GM11168 (cell line): ENCODE data around the gene CDK15.
"Not testable (repeated sequence)": the region's sequence is repeated elsewhere in the genome, so short reads cannot be mapped to it uniquely, and the experiment has no call there.

Experiments
- in situ Hi-C: fragments of 300-500 bp; cut with MboI; formaldehyde crosslinking; loops from one replicate; pipeline ENCODE4 v1.12.0; 2022; ENCODE audit warnings: low sequenced_read_pairs; ENCODE audit not compliant: unreplicated experiment

CDK15 gene

DNA sequence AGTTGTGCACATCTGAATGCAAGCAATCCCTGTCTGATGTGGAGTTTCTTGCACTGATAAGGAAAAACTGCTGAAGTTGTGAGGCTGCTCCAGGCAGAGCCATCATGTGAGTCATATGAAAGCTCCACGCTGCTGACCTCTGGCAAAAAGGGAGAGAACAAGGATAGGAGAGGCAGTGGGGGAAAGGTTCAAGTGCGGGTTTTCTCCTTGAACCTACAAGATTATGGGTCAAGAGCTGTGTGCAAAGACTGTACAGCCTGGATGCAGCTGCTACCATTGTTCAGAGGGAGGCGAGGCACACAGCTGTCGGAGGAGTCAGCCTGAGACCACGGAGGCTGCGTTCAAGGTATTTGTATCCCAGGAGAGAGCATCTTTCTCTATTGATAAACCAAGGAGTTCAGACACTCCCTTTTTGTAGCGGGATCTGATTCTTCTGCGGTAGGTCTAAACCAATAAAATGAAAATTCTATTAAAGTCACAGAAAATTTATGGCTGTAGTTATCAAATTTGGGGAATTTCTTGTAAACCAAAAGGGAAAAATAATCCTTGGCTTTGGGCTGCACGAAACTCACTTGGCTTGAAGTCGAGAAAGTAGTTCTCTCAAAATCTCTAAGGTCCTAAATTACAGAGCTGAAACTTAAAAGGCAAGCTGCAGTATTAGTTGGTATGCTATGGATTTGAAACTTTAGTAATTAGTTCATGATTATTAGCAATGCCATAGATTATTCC, at the start of gene CDK15:
Gene CDK15 (plus strand): TSS at position 96 of the 729 bp plus-strand sequence. CDS start 128 bp downstream, at position 224.
- in situ Hi-C loops = no loop called here

- in situ Hi-C loops = no loop called here
Measured at GRCh38 chr2:201758234-201758633, 48.1 kb upstream of the CDK15 start.

DNA sequence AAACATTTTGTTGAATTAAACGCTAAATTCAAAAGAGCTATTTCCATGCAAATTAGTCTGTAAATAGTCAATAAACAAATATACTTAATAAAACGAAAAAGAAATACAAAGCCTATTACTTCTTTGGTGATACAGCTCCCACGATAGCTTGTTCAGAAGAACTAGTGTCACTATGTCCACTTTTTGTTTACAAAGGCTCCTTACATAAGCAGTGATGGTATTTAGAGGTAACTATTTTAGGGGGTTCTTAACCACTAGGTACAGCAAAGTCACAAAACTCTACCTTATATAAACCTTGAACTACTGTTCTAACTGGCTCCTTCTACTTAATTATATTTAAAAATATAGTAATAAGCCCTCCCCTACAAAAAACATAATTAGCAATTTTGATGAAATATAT, 47.5 kb upstream of the CDK15 start:
- in situ Hi-C loops = no loop called here

- in situ Hi-C loops = no loop called here
Measured at GRCh38 chr2:201759567-201759966, 46.8 kb upstream of the CDK15 start.

DNA sequence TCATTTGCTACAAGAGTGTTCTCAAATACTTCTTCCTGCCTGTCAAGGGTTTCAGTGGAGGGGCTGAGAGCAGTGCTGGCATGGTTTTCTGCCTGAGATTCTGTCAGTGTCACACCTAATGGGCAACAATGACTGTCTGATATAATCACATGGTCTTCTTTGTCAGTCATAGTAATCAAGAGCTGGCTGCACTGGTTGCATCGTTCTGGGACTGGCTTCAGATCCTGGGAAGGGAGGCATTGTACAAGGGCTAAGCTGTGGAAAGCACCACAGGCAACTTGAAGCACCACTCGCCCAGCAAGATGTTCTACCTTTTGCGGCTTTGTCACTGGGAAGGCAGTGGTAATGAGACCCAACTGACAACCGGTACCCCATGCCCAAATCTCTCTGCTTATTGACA, 45.2 kb upstream of the CDK15 start:
- in situ Hi-C loops = no loop called here

- in situ Hi-C loops = not testable (repeated sequence)
Measured at GRCh38 chr2:201764469-201764868, 41.9 kb upstream of the CDK15 start.

DNA sequence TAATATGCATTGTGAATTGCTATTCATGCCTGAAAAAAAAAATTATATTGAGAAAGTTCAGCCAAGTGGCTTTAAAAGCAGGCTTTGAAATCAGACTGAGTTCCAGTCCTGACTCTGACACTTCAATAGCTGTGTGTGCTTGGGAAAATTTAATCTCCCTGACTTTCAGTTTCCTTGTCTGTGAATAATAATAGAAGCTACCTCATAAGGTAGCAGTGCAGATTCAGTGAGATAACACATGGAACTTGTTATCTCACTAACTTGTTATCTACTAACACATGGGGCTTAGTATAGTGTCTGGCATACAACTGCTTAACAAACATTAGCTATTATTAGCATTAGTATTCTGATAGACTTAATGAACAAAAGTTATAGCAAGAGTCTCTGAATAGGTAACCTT, 40.5 kb upstream of the CDK15 start:
- in situ Hi-C loops = no loop called here

- in situ Hi-C loops = no loop called here
Measured at GRCh38 chr2:201768918-201769317, 37.4 kb upstream of the CDK15 start.

- in situ Hi-C loops = no loop called here
Measured at GRCh38 chr2:201769666-201770373, 36.5 kb upstream of the CDK15 start.

DNA sequence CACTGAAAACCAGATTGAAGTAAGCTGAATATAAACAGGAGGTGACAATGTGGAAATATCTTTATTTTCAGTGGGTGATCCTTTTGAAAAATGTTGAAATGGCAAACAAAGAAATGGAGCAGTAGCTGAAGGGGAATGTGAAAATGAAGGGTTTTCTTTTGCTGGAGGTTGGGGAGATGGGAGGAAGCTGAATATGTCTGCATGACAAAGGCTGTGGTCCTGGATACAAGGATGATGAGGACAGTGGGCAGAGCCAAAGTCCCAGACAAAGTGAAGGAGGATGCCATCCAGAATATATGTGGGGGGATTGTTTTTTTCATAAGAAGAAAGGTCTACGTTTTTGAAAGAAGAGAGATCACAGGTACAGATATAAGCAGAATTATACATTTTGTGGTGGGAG, 32.3 kb upstream of the CDK15 start:
- in situ Hi-C loops = no loop called here

- in situ Hi-C loops = no loop called here
Measured at GRCh38 chr2:201774546-201774945, 31.8 kb upstream of the CDK15 start.

- in situ Hi-C loops = no loop called here
Measured at GRCh38 chr2:201775326-201775725, 31.0 kb upstream of the CDK15 start.

GRCh38 chr2:201777043-201777442, 29.3 kb upstream of the CDK15 start:
- in situ Hi-C loops = no loop called here

GRCh38 chr2:201777869-201778268, 28.5 kb upstream of the CDK15 start:
- in situ Hi-C loops = no loop called here

DNA sequence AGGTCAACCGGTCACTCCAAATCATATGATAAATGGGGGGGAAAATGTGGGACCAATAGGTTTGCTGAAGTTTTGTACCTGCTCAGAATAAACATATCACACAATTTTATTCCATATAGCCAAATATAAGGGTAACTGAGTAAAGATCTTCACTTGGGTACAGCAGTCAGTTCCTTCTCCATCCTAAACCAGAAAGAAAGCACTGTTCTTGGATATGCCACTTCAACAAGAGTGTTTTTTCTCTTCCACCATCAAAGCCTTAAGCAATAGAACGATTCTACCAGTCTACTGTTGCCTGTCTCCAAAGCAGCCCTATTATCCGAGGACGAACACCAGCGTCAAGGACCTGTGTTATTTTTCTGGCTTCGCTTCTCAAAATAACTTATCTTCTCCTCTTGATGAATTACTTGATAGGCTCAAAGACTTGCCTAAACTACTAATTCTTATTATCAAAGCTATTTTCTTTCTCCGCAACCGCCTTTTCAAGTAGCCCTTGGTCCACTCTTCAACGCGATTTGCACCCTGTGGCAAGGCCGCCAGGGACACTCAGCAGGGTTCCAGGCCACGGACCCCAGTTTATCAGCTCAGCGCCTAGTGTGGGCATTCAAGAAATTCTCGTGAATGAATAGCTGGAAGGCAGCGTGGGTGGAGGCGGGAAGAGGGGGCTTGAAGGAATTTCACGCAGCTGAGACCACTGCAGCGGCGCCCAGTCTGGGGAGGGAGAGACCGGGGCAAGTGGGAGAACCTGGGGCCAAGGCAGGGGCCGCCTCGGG, 26.2 kb upstream of the CDK15 start:
- in situ Hi-C loops = no loop called here

DNA sequence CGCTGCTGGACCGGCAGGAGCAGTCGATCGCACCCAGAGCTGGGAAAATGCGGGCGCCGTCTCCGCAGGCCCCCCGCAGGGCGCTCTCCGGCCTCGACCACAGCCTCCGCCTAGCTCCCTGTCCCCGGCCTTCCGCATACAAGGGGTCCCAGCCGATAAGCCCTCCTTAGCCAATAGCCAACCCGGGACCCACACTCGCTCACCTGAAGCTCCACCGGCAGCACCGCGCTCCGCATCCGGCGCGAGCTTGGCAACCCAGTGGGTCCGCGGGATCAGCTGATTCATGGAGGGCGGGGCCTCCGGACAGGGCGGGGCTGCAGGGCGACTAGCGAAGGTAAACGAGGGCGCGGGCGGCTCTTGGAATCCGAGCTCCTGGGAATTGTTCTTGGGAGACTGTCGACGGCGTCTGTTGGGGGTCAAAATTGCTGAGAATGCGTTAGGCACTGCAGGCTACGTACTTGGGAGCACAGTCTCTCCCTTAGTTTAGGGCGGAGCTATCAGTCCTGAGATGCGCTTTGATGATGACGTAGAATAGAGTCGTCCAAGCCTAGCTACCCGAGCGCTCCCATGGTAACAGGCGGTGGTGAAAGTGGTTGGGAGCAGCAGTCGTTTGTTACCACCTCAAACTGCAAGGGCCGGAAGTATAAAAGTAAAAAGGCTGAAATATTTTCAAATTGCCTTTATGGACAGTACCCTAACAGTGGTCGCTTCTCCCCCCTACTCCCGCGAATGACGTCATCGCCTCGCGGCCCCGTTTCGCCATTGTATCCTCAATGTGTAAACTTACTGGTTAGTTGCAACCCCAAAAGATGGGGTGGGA, 25.5 kb upstream of the CDK15 start, which contains the start of gene ALS2:
Gene ALS2 (minus strand): TSS at position 260 of the 820 bp plus-strand sequence. CDS start 12,048 bp downstream, outside the sequence.
- in situ Hi-C loops = no loop called here

DNA sequence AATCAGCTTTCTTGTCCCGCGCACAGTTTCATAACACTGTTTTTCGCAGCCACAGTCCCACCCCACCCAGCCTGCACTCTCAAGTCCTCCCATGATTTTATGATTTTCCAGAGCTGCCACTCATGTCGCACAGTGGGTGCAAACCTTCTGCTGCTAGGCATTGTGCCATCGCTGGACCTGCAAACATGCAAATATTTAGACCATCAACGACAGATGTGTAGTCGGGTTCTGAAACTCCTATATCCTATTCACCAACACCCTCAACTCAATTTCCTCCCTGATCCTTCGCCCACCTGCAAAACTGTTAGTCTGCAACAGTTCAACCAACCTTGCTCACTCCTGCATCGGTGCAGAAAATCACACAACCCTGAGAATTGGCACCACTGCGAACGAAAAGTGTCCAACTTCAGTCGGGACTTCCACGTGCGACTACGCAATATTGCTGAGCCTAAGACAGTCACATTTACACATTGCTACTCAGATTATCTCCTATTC, 24.7 kb upstream of the CDK15 start:
- in situ Hi-C loops = no loop called here

- in situ Hi-C loops = no loop called here
Measured at GRCh38 chr2:201784563-201784962, 21.8 kb upstream of the CDK15 start.

DNA sequence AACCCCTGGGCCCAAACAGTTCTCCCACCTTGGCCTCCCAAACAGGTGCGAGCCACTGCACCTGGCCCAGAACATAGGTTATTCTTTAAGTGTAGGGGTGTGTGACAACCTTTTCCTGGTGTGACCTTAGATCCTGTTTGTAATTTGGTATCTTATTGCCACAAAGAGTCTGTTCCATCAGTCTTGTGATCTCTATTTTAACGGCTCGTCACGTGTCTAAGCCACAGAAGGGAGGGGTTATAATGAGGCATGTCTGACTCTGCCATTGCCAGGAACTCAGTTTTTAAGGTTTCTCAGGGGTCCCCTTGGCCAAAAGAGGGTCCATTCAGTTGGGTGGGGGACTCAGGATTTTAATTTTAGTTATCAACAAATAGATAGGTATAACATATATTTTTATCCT, 21.2 kb upstream of the CDK15 start:
- in situ Hi-C loops = no loop called here

DNA sequence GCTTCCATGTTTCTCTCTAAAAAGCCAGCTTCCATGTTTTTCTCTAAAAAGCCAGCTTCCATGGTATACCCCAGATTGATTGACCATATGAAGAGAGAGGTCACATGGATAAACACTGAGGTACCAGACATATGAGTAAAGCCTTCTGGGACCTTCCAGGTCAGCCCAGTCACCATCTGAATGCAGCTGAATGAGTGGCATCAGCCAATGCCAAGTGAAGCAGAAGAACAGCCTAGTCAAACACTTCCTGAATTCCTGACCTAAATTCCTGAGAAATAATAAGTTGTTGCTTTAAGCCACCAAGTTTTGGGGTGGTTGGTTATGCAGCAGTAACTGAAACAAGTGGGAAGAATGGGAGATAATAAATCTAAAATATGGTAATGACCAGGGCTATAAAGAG, 19.9 kb upstream of the CDK15 start:
- in situ Hi-C loops = no loop called here
